ENCODE results near the gene SYNDIG1. TPM values are rescaled to one million over a fixed set of nuclear protein-coding genes. Genes with fewer than 3 reads are reported as not detected.
"Not testable (repeated sequence)": the region's sequence is repeated elsewhere in the genome, so short reads cannot be mapped to it uniquely, and the experiment has no call there.

The SYNDIG1 gene
- total RNA-seq, 8 experiments from 2014 or later, result 5.0 to 64.6 (median 11.3) TPM

DNA sequence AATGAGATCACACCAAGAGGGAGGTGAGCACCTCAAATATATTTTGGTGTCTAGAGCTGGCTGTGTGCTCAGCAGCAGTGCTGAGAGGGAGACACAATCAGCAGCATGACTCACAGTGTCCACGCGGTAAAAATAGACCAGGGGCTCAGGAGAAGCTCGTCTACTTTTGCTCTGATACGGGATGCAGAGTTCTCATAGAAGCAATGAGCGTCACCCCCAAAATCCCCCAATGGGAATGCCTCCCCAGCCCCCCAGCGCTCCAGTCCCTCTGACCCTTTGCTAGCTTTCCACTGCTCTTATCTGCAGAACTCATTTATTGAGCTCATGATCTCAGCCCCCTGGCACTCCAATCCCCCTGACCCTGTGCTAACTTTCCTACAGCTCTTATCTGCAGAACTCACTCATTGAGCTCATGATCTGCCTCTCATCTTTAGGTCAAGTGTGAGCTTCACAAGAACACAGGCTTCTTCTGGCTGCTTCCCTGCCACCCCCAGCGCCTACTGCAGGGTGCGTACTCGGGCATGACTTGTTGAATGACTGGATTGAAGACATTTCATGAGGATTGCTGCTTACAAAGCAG, 34.0 kb downstream of the SYNDIG1 start:
- peaks cover 12 to 17% of the 10 kb centered on the region in 2 donors for H3K4me1 ChIP-seq (replicated peaks in 1 of 2)
- in situ Hi-C loops (cut with MboI; ENCODE audit: low pct_unique_long_range_greater_than_20kb in 2 of 9, low sequenced_read_pairs in 9 of 9, unreplicated experiment in 9 of 9), result no loop called here
- H3K27ac ChIP-seq, result peak overlapping the region in 1 of 2 donors; percentile 26
- no peak overlapping the region for H3K4me3 ChIP-seq
- WGBS, 10 experiments, result 21 to 100% (median 87%) methylated on average over 1 to 6 of the region's 9 CpGs; no CpG with 5 or more reads in 3 of the 10 experiments
- peak in 7 of 8 experiments; percentile 10 to 64 (median 60) for ATAC-seq (replicated peaks in 6 of 8)

DNA sequence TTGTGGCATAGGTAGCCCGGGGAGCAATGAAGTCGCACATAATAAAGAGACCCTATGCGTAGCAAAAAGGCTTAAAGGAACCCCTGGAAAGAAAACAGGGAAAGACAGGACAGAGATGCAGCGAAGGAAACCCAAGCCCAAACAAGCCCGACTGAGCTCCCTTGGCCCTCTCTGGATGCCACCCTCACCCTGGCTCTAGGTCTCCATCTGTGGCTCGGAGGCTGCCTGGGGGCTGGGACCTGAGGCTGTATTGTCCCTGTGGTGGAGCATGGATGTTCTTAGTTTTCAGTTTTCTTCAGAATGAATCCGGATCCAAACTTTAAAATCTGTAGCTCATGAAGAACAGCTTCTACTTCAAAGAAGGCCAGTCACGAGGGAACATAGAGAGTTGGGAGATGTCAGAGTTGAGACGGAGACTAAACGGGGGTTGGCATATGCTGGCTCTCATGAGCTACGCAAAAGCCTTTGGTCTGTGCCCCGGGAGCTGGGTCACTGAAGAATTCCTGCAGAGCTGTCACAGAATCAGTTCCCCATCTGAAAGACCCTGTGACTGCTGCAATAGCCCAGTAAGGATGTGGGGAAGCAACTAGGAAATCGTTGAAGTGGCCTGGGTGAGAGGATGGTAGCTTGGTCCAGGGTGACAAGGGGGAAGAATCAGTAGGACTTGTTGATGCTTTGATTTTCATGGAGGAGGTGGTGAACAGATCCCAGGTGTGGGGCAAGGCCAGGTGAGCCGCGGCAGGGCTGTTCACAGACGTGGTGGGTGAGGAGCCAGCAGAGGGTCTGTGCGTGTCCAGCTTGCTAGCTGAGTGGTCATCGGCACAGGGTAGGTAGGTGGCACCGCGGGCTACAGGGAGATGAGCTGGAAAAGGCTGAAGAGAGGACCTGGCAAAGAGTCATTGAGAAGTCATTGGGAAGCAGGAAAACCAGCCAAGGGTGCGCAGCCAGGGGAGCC, 35.2 kb downstream of the SYNDIG1 start:
- WGBS, 10 experiments, result 73 to 96% (median 92%) methylated on average over 1 to 10 of the region's 21 CpGs; no CpG with 5 or more reads in 1 of the 10 experiments
- Histone ChIP-seq H3K4me3 (no peak overlapping the region), H3K27ac (no peak overlapping the region), H3K4me1 (replicated peaks in 1 of 2) (peaks cover 12 to 17% of the 10 kb centered on the region in 2 donors)
- ATAC-seq (replicated peaks in 6 of 8), result no peak
- in situ Hi-C loops (cut with MboI; ENCODE audit: low pct_unique_long_range_greater_than_20kb in 2 of 9, low sequenced_read_pairs in 9 of 9, unreplicated experiment in 9 of 9), result no loop called here

DNA sequence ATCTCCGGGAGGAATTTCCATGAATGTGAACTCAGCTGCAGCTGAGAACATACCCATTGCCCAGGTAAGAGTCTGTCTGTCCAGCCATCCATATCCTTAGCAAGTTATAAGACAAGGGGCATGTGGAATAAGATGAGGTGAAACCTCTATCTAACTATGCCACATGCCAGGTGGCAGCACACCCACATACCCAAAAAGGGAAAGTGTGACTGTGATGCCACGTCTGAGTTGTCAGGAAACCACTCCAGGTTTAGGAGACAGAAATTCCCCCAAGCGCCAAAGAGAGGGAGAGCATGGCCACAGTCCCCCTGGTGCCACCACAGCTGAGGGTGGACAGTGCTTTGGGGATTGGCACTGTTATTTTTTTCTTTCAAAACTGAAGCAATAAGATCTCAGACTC, 36.7 kb downstream of the SYNDIG1 start:
- Histone ChIP-seq H3K4me1 (replicated peaks in 1 of 2) (peaks cover 12 to 17% of the 10 kb centered on the region in 2 donors), H3K4me3 (no peak overlapping the region), H3K27ac (no peak overlapping the region)
- no peak for ATAC-seq (replicated peaks in 6 of 8)
- WGBS, 10 experiments, result 0 to 100% (median 69%) methylated on average over 1 to 2 of the region's 3 CpGs; no CpG with 5 or more reads in 2 of the 10 experiments
- in situ Hi-C loops (cut with MboI; ENCODE audit: low pct_unique_long_range_greater_than_20kb in 2 of 9, low sequenced_read_pairs in 9 of 9, unreplicated experiment in 9 of 9), result no loop called here

DNA sequence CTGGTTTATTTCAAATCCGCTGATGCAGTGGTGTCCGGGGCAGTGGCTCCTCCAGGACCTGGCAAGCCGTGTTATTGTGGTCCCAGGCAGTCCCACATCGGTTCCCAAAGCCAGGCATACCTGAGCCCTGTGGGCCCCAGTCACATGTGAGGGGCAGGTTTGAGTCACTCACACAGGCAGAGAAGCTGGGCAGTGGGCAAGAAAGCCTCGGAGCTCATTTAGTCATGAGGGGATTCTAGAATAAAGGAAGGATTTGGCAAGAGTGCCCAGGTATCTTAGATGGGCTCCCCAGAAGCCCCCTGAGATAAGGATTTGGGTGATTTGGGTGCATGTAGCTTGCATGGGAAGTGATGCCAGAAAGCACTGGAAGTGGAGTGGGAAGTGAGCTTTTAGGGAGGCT, 37.3 kb downstream of the SYNDIG1 start:
- no peak overlapping the region for H3K4me3 ChIP-seq
- H3K4me1 ChIP-seq (replicated peaks in 1 of 2), result peaks cover 12 to 17% of the 10 kb centered on the region in 2 donors
- no peak for ATAC-seq (replicated peaks in 6 of 8)
- in situ Hi-C loops (cut with MboI; ENCODE audit: low pct_unique_long_range_greater_than_20kb in 2 of 9, low sequenced_read_pairs in 9 of 9, unreplicated experiment in 9 of 9), result no loop called here
- WGBS, 10 experiments, result 75 to 92% (median 87%) methylated on average over 1 to 3 of the region's 5 CpGs; no CpG with 5 or more reads in 5 of the 10 experiments
- H3K27ac ChIP-seq, result no peak overlapping the region

DNA sequence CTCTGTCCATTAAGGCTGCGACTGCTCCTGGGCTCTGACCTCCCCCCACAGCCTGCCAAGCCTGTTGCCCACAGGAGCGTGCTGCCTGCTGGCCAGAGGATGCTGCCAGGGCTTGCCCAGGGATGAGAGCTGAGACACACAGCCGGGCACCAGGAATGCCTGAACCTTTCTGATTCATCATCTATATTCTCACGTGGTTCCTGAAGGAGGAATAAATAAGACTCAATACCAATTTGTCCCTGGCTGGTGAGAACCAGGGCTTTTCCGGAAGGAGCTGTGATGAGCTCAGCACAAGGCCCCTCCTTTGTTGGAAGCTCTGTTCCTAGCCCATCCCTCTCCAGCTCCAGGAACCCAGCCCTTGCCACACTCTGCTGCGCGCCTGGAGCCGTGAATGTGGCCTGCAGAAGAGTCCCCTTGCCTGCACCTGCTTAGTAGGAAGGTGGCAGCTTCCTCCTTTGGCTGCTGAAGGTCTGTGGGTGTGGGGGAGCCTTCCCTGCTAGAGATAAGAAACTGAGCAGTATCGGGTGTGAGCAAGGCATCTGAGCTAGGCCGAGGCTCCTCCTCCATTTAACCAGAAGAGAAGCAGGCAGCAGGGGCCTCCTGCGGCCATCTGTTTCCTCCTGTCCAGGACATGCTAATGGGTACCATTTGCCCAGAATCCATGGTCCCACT, 37.9 kb downstream of the SYNDIG1 start:
- no peak for ATAC-seq (replicated peaks in 6 of 8)
- Histone ChIP-seq H3K4me3 (no peak overlapping the region), H3K4me1 (replicated peaks in 1 of 2) (peaks cover 8 to 11% of the 10 kb centered on the region in 2 donors), H3K27ac (no peak overlapping the region)
- in situ Hi-C loops (cut with MboI; ENCODE audit: low pct_unique_long_range_greater_than_20kb in 2 of 9, low sequenced_read_pairs in 9 of 9, unreplicated experiment in 9 of 9), result no loop called here
- WGBS, 10 experiments, result 33 to 95% (median 81%) methylated on average over 2 to 7 of the region's 11 CpGs; no CpG with 5 or more reads in 4 of the 10 experiments

DNA sequence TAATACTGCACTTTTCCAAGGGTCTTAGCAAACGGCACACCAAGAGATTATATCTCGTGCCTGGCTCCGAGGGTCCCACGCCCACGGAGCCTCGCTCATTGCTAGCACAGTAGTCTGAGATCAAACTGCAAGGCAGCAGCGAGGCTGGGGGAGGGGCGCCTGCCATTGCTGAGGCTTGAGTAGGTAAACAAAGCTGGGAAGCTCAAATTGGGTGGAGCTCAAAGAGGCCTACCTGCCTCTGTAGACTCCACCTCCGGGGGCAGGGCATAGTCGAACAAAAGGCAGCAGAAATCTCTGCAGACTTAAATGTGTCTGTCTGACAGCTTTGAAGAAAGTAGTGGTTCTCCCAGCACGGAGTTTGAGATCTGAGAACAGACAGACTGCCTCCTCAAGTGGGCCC, 43.0 kb downstream of the SYNDIG1 start:
- ATAC-seq (replicated peaks in 6 of 8); in situ Hi-C loops (cut with MboI; ENCODE audit: low pct_unique_long_range_greater_than_20kb in 2 of 9, low sequenced_read_pairs in 9 of 9, unreplicated experiment in 9 of 9); H3K4me1 ChIP-seq (replicated peaks in 1 of 2); H3K4me3 ChIP-seq; H3K27ac ChIP-seq: not testable (repeated sequence)
- 61 to 91% (median 86%) methylated on average over 3 to 6 of the region's 11 CpGs; no CpG with 5 or more reads in 6 of the 10 experiments for WGBS, 10 experiments

DNA sequence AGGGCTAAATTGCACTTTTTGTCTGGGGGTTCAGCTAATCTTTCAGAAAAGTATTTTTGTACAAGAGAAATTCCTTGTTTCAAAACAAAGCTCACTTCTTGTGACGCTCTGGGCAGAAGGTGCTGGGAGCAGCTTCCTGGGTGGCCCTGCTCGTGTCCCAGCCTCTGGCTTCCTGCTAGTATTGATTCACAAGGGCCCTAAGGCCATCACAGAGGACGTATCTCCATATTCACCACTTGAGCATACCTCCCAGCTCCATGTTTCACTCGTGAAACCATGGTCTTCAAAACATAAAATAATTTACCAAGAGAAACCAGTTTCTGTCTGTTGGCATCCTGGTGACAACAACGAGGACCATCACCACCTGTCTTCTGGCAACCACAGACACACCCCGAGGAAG, 49.1 kb downstream of the SYNDIG1 start:
- peak in 3 of 8 experiments; percentile 17 to 55 (median 36) for ATAC-seq (replicated peaks in 6 of 8)
- H3K4me3 ChIP-seq, result no peak overlapping the region
- no peaks in the 10 kb centered on the region for H3K4me1 ChIP-seq (replicated peaks in 1 of 2)
- in situ Hi-C loops (cut with MboI; ENCODE audit: low pct_unique_long_range_greater_than_20kb in 2 of 9, low sequenced_read_pairs in 9 of 9, unreplicated experiment in 9 of 9), result no loop called here
- H3K27ac ChIP-seq, result no peak overlapping the region
- WGBS, 10 experiments, result 15 to 100% (median 87%) methylated on average over 1 to 5 of the region's 6 CpGs; no CpG with 5 or more reads in 2 of the 10 experiments

DNA sequence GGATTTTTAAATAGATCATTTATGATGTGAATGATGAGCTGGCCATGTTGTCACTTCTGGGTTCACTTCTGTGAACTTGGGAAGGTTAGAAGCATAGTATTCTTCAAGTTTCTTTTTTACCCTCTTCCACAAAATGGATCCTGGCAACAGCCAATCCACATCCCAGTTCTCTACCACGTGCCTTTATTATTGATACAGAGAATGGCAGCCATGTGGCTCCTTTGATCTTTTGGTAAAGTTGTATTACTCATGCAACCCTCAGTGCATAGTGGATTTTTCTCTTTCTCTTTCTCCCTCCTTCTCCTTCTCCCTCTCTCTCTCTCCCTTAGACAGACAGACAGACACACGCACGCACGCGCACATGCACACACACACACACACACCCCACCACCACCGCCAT, 50.0 kb downstream of the SYNDIG1 start:
- in situ Hi-C loops (cut with MboI; ENCODE audit: low pct_unique_long_range_greater_than_20kb in 2 of 9, low sequenced_read_pairs in 9 of 9, unreplicated experiment in 9 of 9), result no loop called here
- no peak overlapping the region for H3K27ac ChIP-seq
- no peaks in the 10 kb centered on the region for H3K4me1 ChIP-seq (replicated peaks in 1 of 2)
- no peak for ATAC-seq (replicated peaks in 6 of 8)
- WGBS, 10 experiments, result 61 to 100% (median 94%) methylated on average over 1 to 6 of the region's 6 CpGs
- H3K4me3 ChIP-seq, result no peak overlapping the region

DNA sequence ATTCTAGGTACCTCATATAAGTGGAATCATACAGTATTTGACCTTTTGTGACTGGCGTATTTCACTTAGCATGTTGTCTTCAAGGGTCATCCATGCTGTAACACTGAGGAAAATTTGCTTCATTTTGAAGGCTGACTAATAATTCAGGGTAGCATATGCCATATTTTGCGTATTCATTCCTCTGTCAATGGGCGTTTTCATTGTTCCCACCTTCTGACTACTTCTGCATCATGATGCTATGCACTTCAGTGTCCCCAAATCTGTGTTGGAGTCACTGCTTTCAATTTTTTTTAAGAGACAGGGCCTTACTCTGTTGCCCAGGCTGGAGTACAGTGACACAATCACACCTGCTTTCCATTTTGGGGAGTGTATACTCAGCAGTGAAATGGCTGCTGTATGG, 51.6 kb downstream of the SYNDIG1 start:
- H3K4me3 ChIP-seq, result no peak overlapping the region
- no peaks in the 10 kb centered on the region for H3K4me1 ChIP-seq (replicated peaks in 1 of 2)
- ATAC-seq (replicated peaks in 6 of 8), result peak in 3 of 8 experiments; percentile 48 to 80 (median 75)
- WGBS, 10 experiments, result 0 to 100% (median 76%) methylated on average over 1 to 3 of the region's 3 CpGs; no CpG with 5 or more reads in 2 of the 10 experiments
- in situ Hi-C loops (cut with MboI; ENCODE audit: low pct_unique_long_range_greater_than_20kb in 2 of 9, low sequenced_read_pairs in 9 of 9, unreplicated experiment in 9 of 9), result no loop called here
- H3K27ac ChIP-seq, result no peak overlapping the region

DNA sequence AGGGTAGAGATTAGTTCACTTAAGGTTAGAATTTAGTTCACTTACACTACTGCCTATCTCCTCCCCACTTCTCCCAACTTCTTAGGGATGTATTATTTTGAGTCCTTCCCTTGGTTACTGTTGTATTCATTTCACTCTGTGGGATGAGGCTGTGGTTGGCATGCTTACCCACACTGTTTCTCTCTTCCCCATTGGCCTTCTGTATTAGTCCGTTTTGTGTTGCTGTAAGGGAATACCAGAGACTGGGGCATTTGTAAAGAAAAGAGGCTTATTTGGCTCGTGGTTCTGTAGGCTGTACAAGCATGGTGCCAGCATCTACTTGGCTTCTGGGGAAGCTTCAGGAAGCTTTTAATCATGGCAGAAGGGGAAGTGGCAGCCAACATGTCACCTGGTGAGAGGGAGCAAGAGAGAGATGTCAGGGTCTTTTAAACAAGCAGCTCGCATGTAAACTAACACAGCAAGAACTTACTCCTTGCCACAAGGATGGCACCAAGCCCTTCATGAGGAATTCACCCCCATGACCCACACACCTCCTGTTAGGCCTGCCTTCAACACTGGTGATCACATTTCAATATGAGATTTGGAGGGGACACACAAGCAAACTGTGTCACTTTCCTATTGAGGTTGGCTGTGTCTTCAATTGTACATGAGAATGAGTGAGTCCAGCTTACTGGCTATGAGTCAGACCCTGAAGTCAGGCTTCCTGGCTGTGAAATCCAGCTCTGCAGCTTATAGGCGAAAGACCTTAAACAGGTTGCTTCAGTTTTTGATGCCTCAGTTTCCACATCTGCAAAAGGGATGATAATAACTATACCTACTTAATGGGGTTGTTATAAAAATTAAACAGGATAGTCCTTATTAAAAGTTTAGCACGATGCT, 53.3 kb downstream of the SYNDIG1 start:
- no peak overlapping the region for H3K4me3 ChIP-seq
- no peaks in the 10 kb centered on the region for H3K4me1 ChIP-seq (replicated peaks in 1 of 2)
- peak in 1 of 8 experiments; percentile 45 for ATAC-seq (replicated peaks in 6 of 8)
- in situ Hi-C loops (cut with MboI; ENCODE audit: low pct_unique_long_range_greater_than_20kb in 2 of 9, low sequenced_read_pairs in 9 of 9, unreplicated experiment in 9 of 9), result no loop called here
- no peak overlapping the region for H3K27ac ChIP-seq
- 0 to 100% (median 83%) methylated on average over 1 to 5 of the region's 5 CpGs; no CpG with 5 or more reads in 1 of the 10 experiments for WGBS, 10 experiments

DNA sequence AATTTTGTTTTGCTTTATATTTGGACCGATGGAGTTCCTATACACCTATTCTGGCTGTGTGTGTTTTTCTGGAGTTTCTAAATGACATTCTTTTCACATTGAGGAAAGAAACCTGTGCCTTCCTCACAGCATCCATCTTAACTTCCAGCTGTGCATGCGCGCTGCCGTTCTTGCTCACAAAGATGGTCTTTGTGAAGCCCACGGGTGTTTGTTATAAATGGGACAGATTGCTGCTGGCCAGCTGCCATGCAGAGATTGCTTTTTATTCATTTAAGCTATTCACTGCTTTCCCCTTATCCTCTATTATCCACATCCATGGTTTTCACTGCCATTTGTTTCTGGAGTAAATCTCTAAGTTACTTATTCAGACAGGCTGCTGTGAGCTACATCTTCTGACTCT, 54.2 kb downstream of the SYNDIG1 start:
- WGBS, 10 experiments, result 47 to 88% (median 71%) methylated on average over 1 to 5 of the region's 5 CpGs; no CpG with 5 or more reads in 1 of the 10 experiments
- Histone ChIP-seq H3K27ac (no peak overlapping the region), H3K4me3 (no peak overlapping the region), H3K4me1 (replicated peaks in 1 of 2) (no peaks in the 10 kb centered on the region)
- in situ Hi-C loops (cut with MboI; ENCODE audit: low pct_unique_long_range_greater_than_20kb in 2 of 9, low sequenced_read_pairs in 9 of 9, unreplicated experiment in 9 of 9), result no loop called here
- ATAC-seq (replicated peaks in 6 of 8), result no peak
